ENCODE results near the gene THSD7A. TPM values are rescaled to one million over a fixed set of nuclear protein-coding genes. Genes with fewer than 3 reads are reported as not detected.

The THSD7A gene
- polyA plus RNA-seq, 1 donor (not counting 4 experiments of a cell fraction or from before 2014, with no cell fraction given) = not detected

GRCh38 chr7:11345621-11346020 lies 486.4 kb downstream of the THSD7A start:
- FAIRE-seq (no peak), DNase-seq (ENCODE audit: low read depth, low spot score) (no peak)
- Histone ChIP-seq H2AFZ (ENCODE audit: control insufficient read depth, low read length) (no peak overlapping the region), H3K27ac (ENCODE audit: control insufficient read depth, insufficient read depth, low read length) (no peak overlapping the region), H3K9me3 (ENCODE audit: control insufficient read depth, low read depth, low read length) (no peaks in the 10 kb centered on the region), H3K4me2 (ENCODE audit: control insufficient read depth, extremely low read depth, insufficient read depth, low read depth, low read length) (no peak overlapping the region), H3K9me1 (ENCODE audit: control insufficient read depth, extremely low read depth, insufficient read depth, low read length) (no peaks in the 10 kb centered on the region), H3K4me3 (ENCODE audit: control insufficient read depth in 2 of 3, extremely low read depth in 1 of 3, insufficient read depth in 2 of 3, low read depth in 1 of 3, low read length in 3 of 3) (no peak overlapping the region), H3K79me2 (ENCODE audit: control insufficient read depth, insufficient read depth, low read length) (no peaks in the 10 kb centered on the region), H3K36me3 (ENCODE audit: control insufficient read depth in 2 of 2, extremely low read depth in 1 of 2, insufficient read depth in 2 of 2, low read length in 2 of 2) (no peaks in the 10 kb centered on the region), H3K4me1 (ENCODE audit: control insufficient read depth, extremely low read depth, insufficient read depth, low read length) (no peaks in the 10 kb centered on the region), H3K9ac (ENCODE audit: control insufficient read depth, extremely low read depth, insufficient read depth, low read length) (no peak overlapping the region), H4K20me1 (ENCODE audit: control insufficient read depth, extremely low read depth, insufficient read depth, low read length) (no peaks in the 10 kb centered on the region), H3K27me3 (ENCODE audit: control insufficient read depth, extremely low read depth, insufficient read depth, low read length) (no peaks in the 10 kb centered on the region)
- TF ChIP-seq EZH2 (IDR thresholded peaks at IDR 0.05; ENCODE audit: low read length) (no peak), CTCF (optimal IDR thresholded peaks at IDR 0.05 in 1 of 3, IDR thresholded peaks at IDR 0.05 in 1 of 3, conservative IDR thresholded peaks at IDR 0.05 in 1 of 3; ENCODE audit: extremely low read depth in 1 of 3, insufficient read depth in 2 of 3, low read length in 3 of 3) (no peak)
- dilution Hi-C loops (cut with MboI; ENCODE audit: extremely low pct_ligation_motif_present, low sequenced_read_pairs) = no loop called here

- dilution Hi-C loops (cut with MboI; ENCODE audit: extremely low pct_ligation_motif_present, low sequenced_read_pairs) = no loop called here
- FAIRE-seq (peak; percentile 55), DNase-seq (ENCODE audit: low read depth, low spot score) (no peak)
- no peaks in the 10 kb centered on the region for H3K79me2 ChIP-seq (ENCODE audit: control insufficient read depth, insufficient read depth, low read length)
- H3K9ac ChIP-seq (ENCODE audit: control insufficient read depth, extremely low read depth, insufficient read depth, low read length) = no peak overlapping the region
- no peaks in the 10 kb centered on the region for H3K27me3 ChIP-seq (ENCODE audit: control insufficient read depth, extremely low read depth, insufficient read depth, low read length)
- H4K20me1 ChIP-seq (ENCODE audit: control insufficient read depth, extremely low read depth, insufficient read depth, low read length) = no peaks in the 10 kb centered on the region
- TF ChIP-seq CTCF (optimal IDR thresholded peaks at IDR 0.05 in 1 of 3, IDR thresholded peaks at IDR 0.05 in 1 of 3, conservative IDR thresholded peaks at IDR 0.05 in 1 of 3; ENCODE audit: extremely low read depth in 1 of 3, insufficient read depth in 2 of 3, low read length in 3 of 3) (peak in 2 of 3 experiments; percentile 52 to 59), EZH2 (IDR thresholded peaks at IDR 0.05; ENCODE audit: low read length) (no peak)
- H3K4me2 ChIP-seq (ENCODE audit: control insufficient read depth, extremely low read depth, insufficient read depth, low read depth, low read length) = no peak overlapping the region
- H3K9me1 ChIP-seq (ENCODE audit: control insufficient read depth, extremely low read depth, insufficient read depth, low read length) = no peaks in the 10 kb centered on the region
- no peaks in the 10 kb centered on the region for H3K9me3 ChIP-seq (ENCODE audit: control insufficient read depth, low read depth, low read length)
- H3K4me3 ChIP-seq (ENCODE audit: control insufficient read depth in 2 of 3, extremely low read depth in 1 of 3, insufficient read depth in 2 of 3, low read depth in 1 of 3, low read length in 3 of 3) = no peak overlapping the region
- no peak overlapping the region for H3K27ac ChIP-seq (ENCODE audit: control insufficient read depth, insufficient read depth, low read length)
- H3K4me1 ChIP-seq (ENCODE audit: control insufficient read depth, extremely low read depth, insufficient read depth, low read length) = no peaks in the 10 kb centered on the region
- H3K36me3 ChIP-seq (ENCODE audit: control insufficient read depth in 2 of 2, extremely low read depth in 1 of 2, insufficient read depth in 2 of 2, low read length in 2 of 2) = no peaks in the 10 kb centered on the region
- H2AFZ ChIP-seq (ENCODE audit: control insufficient read depth, low read length) = no peak overlapping the region
These were observed 488.1 kb downstream of the THSD7A start for GRCh38 chr7:11343818-11344413.

Data from keratinocyte (primary cell).